HEK293 (cell line): Measurements from ENCODE around the gene CCR5AS.
A peak's percentile ranks its signal among the peaks of the same experiment; 100 is the strongest.

Experiments used
- CTCF ChIA-PET: fragments of 350-600 bp; formaldehyde crosslinking; extraction: SDS; loops from one replicate; lab custom pipeline; 2021; ENCODE audit warnings: antibody characterized with exemption; lab: Yijun Ruan, JAX
- POLR2A ChIA-PET: fragments of 300-600 bp; formaldehyde crosslinking; extraction: SDS; loops from one replicate; lab custom pipeline; 2020; ENCODE audit warnings: antibody characterized with exemption, inconsistent platforms; lab: Yijun Ruan, JAX
- H3K27ac ChIP-seq: fragments of 200-500 bp; sonication (Bioruptor generic); 2 replicates; pipeline ENCODE4 v1.5.1; 2014; ENCODE audit warnings: low read depth, low read length, control low read depth, inconsistent platforms; ENCODE audit errors: extremely low read depth
- H3K36me3 ChIP-seq, 2 experiments: fragments of 200-500 bp in 1 of 2; sonication (Bioruptor generic) in 1 of 2; 1 replicate in 1 of 2; 2 replicates in 1 of 2; pipeline ENCODE4 v1.5.1; 2014 to 2017; ENCODE audit warnings: inconsistent platforms in 2 of 2, low read length in 2 of 2; ENCODE audit not compliant: control insufficient read depth in 2 of 2, insufficient read depth in 1 of 2
- H3K4me1 ChIP-seq: fragments of 200-500 bp; sonication (Bioruptor generic); 2 replicates; pipeline ENCODE4 v1.5.1; 2014; ENCODE audit warnings: mild to moderate bottlenecking, low read length, inconsistent platforms; ENCODE audit not compliant: control insufficient read depth, insufficient read depth
- H3K4me3 ChIP-seq: 2 replicates; pipeline ENCODE4 v1.5.1; 2011; ENCODE audit warnings: low read depth, mild to moderate bottlenecking, control low read depth, low read length, moderate library complexity
- H3K9me3 ChIP-seq: fragments of 200-500 bp; sonication (Bioruptor generic); 2 replicates; pipeline ENCODE4 v1.5.1; 2014; ENCODE audit warnings: low read depth, low read length, inconsistent platforms; ENCODE audit not compliant: control insufficient read depth, insufficient read depth
- BCL11B ChIP-seq: fragments of 450-650 bp; formaldehyde crosslinking; IDR thresholded peaks from 2 replicates; pipeline ENCODE4 v1.5.1; 2016; ENCODE audit warnings: low read depth, missing biosample characterization, missing genetic modification characterization
- GFI1B ChIP-seq: fragments of 450-650 bp; formaldehyde crosslinking; IDR thresholded peaks from 2 replicates; pipeline ENCODE4 v1.5.1; 2016; ENCODE audit warnings: missing biosample characterization, missing genetic modification characterization
- KLF17 ChIP-seq: fragments of 450-650 bp; formaldehyde crosslinking; IDR thresholded peaks from 2 replicates; pipeline ENCODE4 v1.5.1; 2016; ENCODE audit warnings: missing biosample characterization, missing genetic modification characterization
- TRIM28 ChIP-seq: IDR thresholded peaks from 2 replicates; pipeline ENCODE4 v1.6.1; 2011; ENCODE audit warnings: low read length, control low read depth, borderline replicate concordance
- ZBTB1 ChIP-seq: fragments of 450-650 bp; formaldehyde crosslinking; IDR thresholded peaks from 2 replicates; pipeline ENCODE4 v1.5.1; 2016; ENCODE audit warnings: missing biosample characterization, missing genetic modification characterization
- ZBTB20 ChIP-seq: fragments of 450-650 bp; formaldehyde crosslinking; IDR thresholded peaks from 2 replicates; pipeline ENCODE4 v1.5.1; 2016; ENCODE audit warnings: missing biosample characterization, missing genetic modification characterization
- ZFHX2 ChIP-seq: fragments of 450-650 bp; formaldehyde crosslinking; conservative IDR thresholded peaks from 2 replicates; pipeline ENCODE4 v1.5.1; 2016; ENCODE audit warnings: missing biosample characterization, missing genetic modification characterization
- ZIC2 ChIP-seq: fragments of 450-650 bp; formaldehyde crosslinking; IDR thresholded peaks from 2 replicates; pipeline ENCODE4 v1.5.1; 2016; ENCODE audit warnings: missing biosample characterization, missing genetic modification characterization
- ZNF140 ChIP-seq: fragments of 450-650 bp; formaldehyde crosslinking; IDR thresholded peaks from 2 replicates; pipeline ENCODE4 v1.5.1; 2016; ENCODE audit warnings: missing biosample characterization, missing genetic modification characterization
- ZNF169 ChIP-seq: fragments of 450-650 bp; formaldehyde crosslinking; IDR thresholded peaks from 2 replicates; pipeline ENCODE4 v1.5.1; 2016; ENCODE audit warnings: missing biosample characterization, missing genetic modification characterization
- ZNF202 ChIP-seq: fragments of 450-650 bp; formaldehyde crosslinking; IDR thresholded peaks from 2 replicates; pipeline ENCODE4 v1.5.1; 2016; ENCODE audit warnings: missing biosample characterization, missing genetic modification characterization, borderline replicate concordance
- ZNF311 ChIP-seq: fragments of 450-650 bp; formaldehyde crosslinking; IDR thresholded peaks from 2 replicates; pipeline ENCODE4 v1.5.1; 2017; ENCODE audit warnings: missing biosample characterization, missing genetic modification characterization, borderline replicate concordance
- ZNF433 ChIP-seq: fragments of 450-650 bp; formaldehyde crosslinking; IDR thresholded peaks from 2 replicates; pipeline ENCODE4 v1.5.1; 2016; ENCODE audit warnings: missing biosample characterization, missing genetic modification characterization, low read depth
- ZNF670 ChIP-seq: fragments of 450-650 bp; formaldehyde crosslinking; IDR thresholded peaks from 2 replicates; pipeline ENCODE4 v1.5.1; 2016; ENCODE audit warnings: missing biosample characterization, missing genetic modification characterization, low read depth
- ZNF747 ChIP-seq: fragments of 450-650 bp; formaldehyde crosslinking; IDR thresholded peaks from 2 replicates; pipeline ENCODE4 v1.5.1; 2016; ENCODE audit warnings: missing biosample characterization, missing genetic modification characterization
- ZXDB ChIP-seq: fragments of 450-650 bp; formaldehyde crosslinking; IDR thresholded peaks from 2 replicates; pipeline ENCODE4 v1.5.1; 2016; ENCODE audit warnings: missing biosample characterization, missing genetic modification characterization

CCR5AS gene

GRCh38 chr3:46449755-46450552 lies 43.1 kb upstream of the CCR5AS start:
- ChIA-PET CTCF (interaction anchor here (0.6 to 1.9 kb wide), 13 partner anchors 9 to 1496 kb away, joined by 3 to 10 read pairs (median 4); no protein-coding TSS in a partner anchor), POLR2A (no interaction called here)

GRCh38 chr3:46448721-46449120 lies 41.9 kb upstream of the CCR5AS start:
- no peak overlapping the region for H3K27ac ChIP-seq
- no peak for TF ChIP-seq ZNF311 (tag by site-specific recombination)
- no peak for TF ChIP-seq ZNF140 (tag by site-specific recombination)
- TF ChIP-seq TRIM28 = no peak
- no peak for TF ChIP-seq ZNF747 (tag by site-specific recombination)
- TF ChIP-seq KLF17 (tag by site-specific recombination) = no peak
- no peak for TF ChIP-seq ZBTB20 (tag by site-specific recombination)
- TF ChIP-seq ZXDB (tag by site-specific recombination) = no peak
- ChIA-PET POLR2A (no interaction called here), CTCF (interaction anchor here (0.6 to 1.9 kb wide), 5 partner anchors 15 to 926 kb away, joined by 3 to 7 read pairs (median 4); no protein-coding TSS in a partner anchor)
- H3K4me3 ChIP-seq = no peak overlapping the region
- H3K36me3 ChIP-seq = no peaks in the 10 kb centered on the region
- no peaks in the 10 kb centered on the region for H3K4me1 ChIP-seq
- no peaks in the 10 kb centered on the region for H3K9me3 ChIP-seq

More at GRCh38 chr3:46449755-46450552, 43.1 kb upstream of the CCR5AS start:
- no peaks in the 10 kb centered on the region for H3K9me3 ChIP-seq
- TF ChIP-seq ZFHX2 (no peak), BCL11B (no peak), ZNF169 (no peak), ZBTB1 (tag by site-specific recombination) (no peak)
- H3K4me1 ChIP-seq = no peaks in the 10 kb centered on the region
- H3K4me3 ChIP-seq = no peak overlapping the region
- H3K27ac ChIP-seq = no peak overlapping the region
- H3K36me3 ChIP-seq = no peaks in the 10 kb centered on the region

- TF ChIP-seq ZNF202 (tag by site-specific recombination) = no peak
- no peak for TF ChIP-seq ZNF670 (tag by site-specific recombination)
- no peak for TF ChIP-seq ZNF433 (tag by site-specific recombination)
- POLR2A ChIA-PET = no interaction called here
- H3K27ac ChIP-seq = no peak overlapping the region
- H3K36me3 ChIP-seq = no peaks in the 10 kb centered on the region
- no peaks in the 10 kb centered on the region for H3K4me1 ChIP-seq
- CTCF ChIA-PET = no interaction called here
- H3K9me3 ChIP-seq = no peaks in the 10 kb centered on the region
- H3K4me3 ChIP-seq = no peak overlapping the region
Measured at GRCh38 chr3:46447228-46447985, 40.5 kb upstream of the CCR5AS start.

- H3K4me3 ChIP-seq = no peak overlapping the region
Measured at GRCh38 chr3:46442576-46443530, 36.0 kb upstream of the CCR5AS start.

More at GRCh38 chr3:46442576-46443530, 36.0 kb upstream of the CCR5AS start:
- peak; percentile 32 for TF ChIP-seq ZIC2 (tag by site-specific recombination)
- no peak for TF ChIP-seq GFI1B (tag by site-specific recombination)
- 0 out of 2 replicates have a peak, but pooled peaks have one; percentile 11 for TF ChIP-seq ZFHX2
- H3K27ac ChIP-seq = no peak overlapping the region
- no peaks in the 10 kb centered on the region for H3K9me3 ChIP-seq
- CTCF ChIA-PET = interaction anchor here (0.6 kb wide), 1 partner anchor 1715 kb away, joined by 3 read pairs; no protein-coding TSS in a partner anchor
- POLR2A ChIA-PET = no interaction called here
- H3K36me3 ChIP-seq = no peaks in the 10 kb centered on the region
- H3K4me1 ChIP-seq = no peaks in the 10 kb centered on the region
